SK-N-SH (cell line): ENCODE measurements around the gene AHCYL1. TPM values are rescaled to one million over a fixed set of nuclear protein-coding genes. Genes with fewer than 3 reads are reported as not detected.

Experiments
- CTCF ChIA-PET: fragments of 300-600, 350-600 bp; formaldehyde crosslinking; extraction: SDS; loops from one replicate; lab custom pipeline; 2021; lab: Yijun Ruan, JAX
- POLR2A ChIA-PET: fragments of 350-600 bp; sonication (Branson Sonifier 250); formaldehyde crosslinking; extraction: SDS; loops from one replicate; lab custom pipeline; 2020; ENCODE audit warnings: antibody characterized with exemption, inconsistent platforms; lab: Yijun Ruan, JAX
- DNase-seq: peaks from one replicate; pipeline ENCODE4 v3.0.0; 2012
- H2AFZ ChIP-seq: fragments of 200-600 bp; sonication (generic); 2 replicates; pipeline ENCODE4 v1.8.1; 2016; ENCODE audit warnings: antibody characterized with exemption, mild to moderate bottlenecking, low read depth
- H3F3A ChIP-seq: fragments of 200-600 bp; sonication (generic); replicated peaks from 2 replicates; pipeline ENCODE3; 2016; ENCODE audit warnings: antibody characterized with exemption, mild to moderate bottlenecking; ENCODE audit not compliant: insufficient read depth
- H3K27ac ChIP-seq, 2 experiments: fragments of 200-500 bp in 1 of 2; fragments of 200-600 bp in 1 of 2; sonication (Bioruptor generic) in 1 of 2; sonication (generic), shearing (Covaris generic) in 1 of 2; 2 replicates each; pipeline versions ENCODE4 v1.5.1 to v1.6.1; 2014 to 2016; ENCODE audit warnings: low read depth in 2 of 2, inconsistent platforms in 1 of 2, low read length in 1 of 2, mild to moderate bottlenecking in 1 of 2, mixed read lengths in 1 of 2
- H3K27me3 ChIP-seq: fragments of 200-600 bp; sonication (generic), shearing (Covaris generic); 2 replicates; pipeline ENCODE4 v1.6.1; 2016; ENCODE audit warnings: mixed run types; ENCODE audit not compliant: insufficient read depth
- H3K36me3 ChIP-seq, 2 experiments: fragments of 200-500 bp in 1 of 2; fragments of 200-600 bp in 1 of 2; sonication (Bioruptor generic) in 1 of 2; sonication (generic) in 1 of 2; replicated peaks in 1 of 2; 2 replicates each; pipeline versions ENCODE3 to v1.5.1; 2014 to 2016; ENCODE audit warnings: low read length in 1 of 2, mild to moderate bottlenecking in 1 of 2; ENCODE audit not compliant: insufficient read depth in 2 of 2, control insufficient read depth in 1 of 2
- H3K4me1 ChIP-seq, 2 experiments: fragments of 200-500 bp in 1 of 2; fragments of 200-600 bp in 1 of 2; sonication (Bioruptor generic) in 1 of 2; sonication (generic), shearing (Covaris generic) in 1 of 2; 2 replicates each; pipeline versions ENCODE4 v1.5.1 to v1.6.1; 2014 to 2016; ENCODE audit warnings: low read depth in 1 of 2, low read length in 1 of 2, mixed run types in 1 of 2; ENCODE audit not compliant: insufficient read depth in 2 of 2, control insufficient read depth in 1 of 2
- H3K4me2 ChIP-seq: fragments of 200-600 bp; sonication (generic), shearing (Covaris generic); 2 replicates; pipeline ENCODE4 v1.6.1; 2017; ENCODE audit warnings: mixed run types
- H3K4me3 ChIP-seq, 2 experiments: fragments of 200-500 bp in 1 of 2; fragments of 200-600 bp in 1 of 2; sonication (Bioruptor generic) in 1 of 2; sonication (generic), shearing (Covaris generic) in 1 of 2; 2 replicates each; pipeline versions ENCODE4 v1.5.1 to v1.8.1; 2014 to 2016; ENCODE audit warnings: low read depth in 2 of 2, inconsistent platforms in 1 of 2, low read length in 1 of 2, mild to moderate bottlenecking in 1 of 2, mixed read lengths in 1 of 2, moderate library complexity in 1 of 2
- H3K79me2 ChIP-seq: fragments of 200-600 bp; sonication (generic); 2 replicates; pipeline ENCODE4 v1.8.1; 2017; ENCODE audit warnings: mild to moderate bottlenecking; ENCODE audit not compliant: insufficient read depth
- H3K9ac ChIP-seq: fragments of 200-600 bp; sonication (generic); 2 replicates; pipeline ENCODE4 v1.6.1; 2017; ENCODE audit warnings: mixed run types
- H3K9me2 ChIP-seq: fragments of 200-600 bp; sonication (generic); 2 replicates; pipeline ENCODE4 v1.6.1; 2017; ENCODE audit warnings: mixed run types
- H3K9me3 ChIP-seq: fragments of 200-600 bp; sonication (generic); 2 replicates; pipeline ENCODE4 v1.6.1; 2017; ENCODE audit warnings: mixed run types, mild to moderate bottlenecking, moderate library complexity
- H4K20me1 ChIP-seq: fragments of 200-600 bp; sonication (generic); 2 replicates; pipeline ENCODE4 v1.6.1; 2017; ENCODE audit warnings: mild to moderate bottlenecking, mixed run types; ENCODE audit not compliant: insufficient read depth
- FOSL2 ChIP-seq: IDR thresholded peaks from 2 replicates; pipeline ENCODE4 v1.4.0; 2012; ENCODE audit warnings: low read depth, mild to moderate bottlenecking, moderate library complexity, borderline replicate concordance
- FOXJ3 ChIP-seq: sonication (generic); formaldehyde crosslinking; IDR thresholded peaks from 2 replicates; pipeline ENCODE4 v1.5.1; 2020; ENCODE audit warnings: mild to moderate bottlenecking, missing genetic modification reagents
- GABPA ChIP-seq: IDR thresholded peaks from 2 replicates; pipeline ENCODE4 v1.4.0; 2012; ENCODE audit warnings: low read depth, mild to moderate bottlenecking
- GATA2 ChIP-seq: sonication (generic); formaldehyde crosslinking; IDR thresholded peaks from 2 replicates; pipeline ENCODE4 v1.5.0; 2020; ENCODE audit warnings: mild to moderate bottlenecking, missing genetic modification reagents
- MXI1 ChIP-seq: IDR thresholded peaks from 2 replicates; pipeline ENCODE4 v1.6.1; 2012; ENCODE audit warnings: mild to moderate bottlenecking, low read depth, low read length, improper control_type of control experiment
- POLR2AphosphoS5 ChIP-seq: IDR thresholded peaks from 2 replicates; pipeline ENCODE4 v1.6.1; 2012; ENCODE audit warnings: low read depth, low read length
- RAD21 ChIP-seq: IDR thresholded peaks from 2 replicates; pipeline ENCODE4 v1.6.1; 2012; ENCODE audit warnings: mild to moderate bottlenecking, low read length
- RCOR1 ChIP-seq: fragments of 150-350 bp; IDR thresholded peaks from 2 replicates; pipeline ENCODE4 v1.6.1; 2017; ENCODE audit warnings: antibody characterized with exemption, low read length
- SMC3 ChIP-seq: IDR thresholded peaks from 2 replicates; pipeline ENCODE4 v1.6.1; 2012; ENCODE audit warnings: low read depth, low read length, improper control_type of control experiment
- YY1 ChIP-seq: IDR thresholded peaks from 2 replicates; pipeline ENCODE4 v1.4.0; 2012; ENCODE audit warnings: low read depth, mild to moderate bottlenecking
- WGBS: methylation state at CpG from one replicate; pipeline ENCODE4 v1.1.6; 2017; ENCODE audit warnings: low lambda C conversion rate; 5-methylcytosine and 5-hydroxymethylcytosine counted together
- polyA plus RNA-seq, 3 experiments: library from polyadenylated mRNA; depleted of rRNA; stranded (reverse); fragments of >200 nt; gene quantifications; 2 replicates each; pipeline ENCODE4 v1.2.3, GENCODE V29; 2012
- TF ChIP-seq, protein P1 (sequence below): fragments of 200-600 bp; sonication (generic); IDR thresholded peaks from 2 replicates; pipeline ENCODE4 v1.6.1; 2017; ENCODE audit warnings: antibody characterized with exemption, mild to moderate bottlenecking, moderate library complexity
- TF ChIP-seq, protein P2 (sequence below): IDR thresholded peaks from 2 replicates; pipeline ENCODE4 v1.6.1; 2012; ENCODE audit warnings: mild to moderate bottlenecking, low read depth, low read length, moderate library complexity
- TF ChIP-seq, protein P3 (sequence below): IDR thresholded peaks from 2 replicates; pipeline ENCODE4 v1.4.0; 2012; ENCODE audit warnings: low read depth, borderline replicate concordance

Gene AHCYL1
- polyA plus RNA-seq, 1 of the 3 experiments (the other 2 are of a cell fraction) = 39.7 TPM

DNA sequence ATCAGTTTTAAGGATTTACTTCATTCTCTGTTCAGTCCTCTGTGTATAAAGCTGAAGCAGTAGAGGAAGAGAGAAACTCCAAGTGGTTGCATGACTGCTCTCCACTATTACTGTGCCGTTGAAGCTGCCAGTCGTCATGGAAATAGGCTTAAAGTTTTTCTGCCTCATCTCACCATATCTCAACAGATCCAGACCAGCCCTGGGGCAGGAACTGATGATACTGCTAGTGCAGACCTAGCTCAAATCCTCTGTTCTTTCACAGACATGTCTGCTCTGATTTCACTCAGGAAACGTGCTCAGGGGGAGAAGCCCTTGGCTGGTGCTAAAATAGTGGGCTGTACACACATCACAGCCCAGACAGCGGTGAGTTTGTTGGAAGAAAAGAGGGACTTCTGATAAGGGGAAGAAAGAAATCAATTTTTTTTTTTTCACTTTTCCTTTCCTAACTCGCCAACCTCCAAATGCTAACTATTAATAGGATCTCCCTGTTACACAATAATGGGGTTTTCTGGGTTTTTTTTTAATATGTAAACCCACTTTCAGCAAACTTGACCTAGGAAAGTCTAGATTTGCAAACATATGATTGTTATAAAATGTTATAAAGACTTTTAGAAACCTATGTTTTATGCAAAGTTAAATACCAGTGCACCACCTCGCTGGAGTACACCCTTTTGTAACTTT, 27.7 kb downstream of the AHCYL1 start:
- Histone ChIP-seq H3K9ac (no peak overlapping the region), H3K9me2 (no peaks in the 10 kb centered on the region), H2AFZ (no peak overlapping the region), H4K20me1 (peaks cover under 1% of the 10 kb centered on the region; the same call in 1 of the 2 replicates), H3F3A (peaks cover 4% of the 10 kb centered on the region), H3K27me3 (no peaks in the 10 kb centered on the region), H3K4me1 (peaks cover 0 to 19% of the 10 kb centered on the region in 2 experiments; a peak in 2 of 4 replicates), H3K4me2 (no peak overlapping the region), H3K4me3 (no peak overlapping the region), H3K27ac (peak overlapping the region in 1 of 2 experiments; percentile 92; a peak in 2 of 4 replicates), H3K79me2 (peaks cover 18% of the 10 kb centered on the region), H3K9me3 (no peaks in the 10 kb centered on the region), H3K36me3 (peaks cover 65 to 80% of the 10 kb centered on the region in 2 experiments)
- TF ChIP-seq FOXJ3 (CRISPR knock-in tag) (peak; percentile 74), GABPA (no peak), YY1 (no peak), RAD21 (no peak), RCOR1 (peak; percentile 40; the same call in 1 of the 2 replicates), GATA2 (CRISPR knock-in tag) (peak; percentile 61; the same call in 1 of the 2 replicates), MXI1 (peak; percentile 54; the same call in 1 of the 2 replicates), FOSL2 (no peak), SMC3 (no peak), POLR2AphosphoS5 (no peak)
- TF ChIP-seq, protein P1, sequence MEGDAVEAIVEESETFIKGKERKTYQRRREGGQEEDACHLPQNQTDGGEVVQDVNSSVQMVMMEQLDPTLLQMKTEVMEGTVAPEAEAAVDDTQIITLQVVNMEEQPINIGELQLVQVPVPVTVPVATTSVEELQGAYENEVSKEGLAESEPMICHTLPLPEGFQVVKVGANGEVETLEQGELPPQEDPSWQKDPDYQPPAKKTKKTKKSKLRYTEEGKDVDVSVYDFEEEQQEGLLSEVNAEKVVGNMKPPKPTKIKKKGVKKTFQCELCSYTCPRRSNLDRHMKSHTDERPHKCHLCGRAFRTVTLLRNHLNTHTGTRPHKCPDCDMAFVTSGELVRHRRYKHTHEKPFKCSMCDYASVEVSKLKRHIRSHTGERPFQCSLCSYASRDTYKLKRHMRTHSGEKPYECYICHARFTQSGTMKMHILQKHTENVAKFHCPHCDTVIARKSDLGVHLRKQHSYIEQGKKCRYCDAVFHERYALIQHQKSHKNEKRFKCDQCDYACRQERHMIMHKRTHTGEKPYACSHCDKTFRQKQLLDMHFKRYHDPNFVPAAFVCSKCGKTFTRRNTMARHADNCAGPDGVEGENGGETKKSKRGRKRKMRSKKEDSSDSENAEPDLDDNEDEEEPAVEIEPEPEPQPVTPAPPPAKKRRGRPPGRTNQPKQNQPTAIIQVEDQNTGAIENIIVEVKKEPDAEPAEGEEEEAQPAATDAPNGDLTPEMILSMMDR = no peak
- TF ChIP-seq, protein P2, sequence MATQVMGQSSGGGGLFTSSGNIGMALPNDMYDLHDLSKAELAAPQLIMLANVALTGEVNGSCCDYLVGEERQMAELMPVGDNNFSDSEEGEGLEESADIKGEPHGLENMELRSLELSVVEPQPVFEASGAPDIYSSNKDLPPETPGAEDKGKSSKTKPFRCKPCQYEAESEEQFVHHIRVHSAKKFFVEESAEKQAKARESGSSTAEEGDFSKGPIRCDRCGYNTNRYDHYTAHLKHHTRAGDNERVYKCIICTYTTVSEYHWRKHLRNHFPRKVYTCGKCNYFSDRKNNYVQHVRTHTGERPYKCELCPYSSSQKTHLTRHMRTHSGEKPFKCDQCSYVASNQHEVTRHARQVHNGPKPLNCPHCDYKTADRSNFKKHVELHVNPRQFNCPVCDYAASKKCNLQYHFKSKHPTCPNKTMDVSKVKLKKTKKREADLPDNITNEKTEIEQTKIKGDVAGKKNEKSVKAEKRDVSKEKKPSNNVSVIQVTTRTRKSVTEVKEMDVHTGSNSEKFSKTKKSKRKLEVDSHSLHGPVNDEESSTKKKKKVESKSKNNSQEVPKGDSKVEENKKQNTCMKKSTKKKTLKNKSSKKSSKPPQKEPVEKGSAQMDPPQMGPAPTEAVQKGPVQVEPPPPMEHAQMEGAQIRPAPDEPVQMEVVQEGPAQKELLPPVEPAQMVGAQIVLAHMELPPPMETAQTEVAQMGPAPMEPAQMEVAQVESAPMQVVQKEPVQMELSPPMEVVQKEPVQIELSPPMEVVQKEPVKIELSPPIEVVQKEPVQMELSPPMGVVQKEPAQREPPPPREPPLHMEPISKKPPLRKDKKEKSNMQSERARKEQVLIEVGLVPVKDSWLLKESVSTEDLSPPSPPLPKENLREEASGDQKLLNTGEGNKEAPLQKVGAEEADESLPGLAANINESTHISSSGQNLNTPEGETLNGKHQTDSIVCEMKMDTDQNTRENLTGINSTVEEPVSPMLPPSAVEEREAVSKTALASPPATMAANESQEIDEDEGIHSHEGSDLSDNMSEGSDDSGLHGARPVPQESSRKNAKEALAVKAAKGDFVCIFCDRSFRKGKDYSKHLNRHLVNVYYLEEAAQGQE = no peak
- TF ChIP-seq, protein P3, sequence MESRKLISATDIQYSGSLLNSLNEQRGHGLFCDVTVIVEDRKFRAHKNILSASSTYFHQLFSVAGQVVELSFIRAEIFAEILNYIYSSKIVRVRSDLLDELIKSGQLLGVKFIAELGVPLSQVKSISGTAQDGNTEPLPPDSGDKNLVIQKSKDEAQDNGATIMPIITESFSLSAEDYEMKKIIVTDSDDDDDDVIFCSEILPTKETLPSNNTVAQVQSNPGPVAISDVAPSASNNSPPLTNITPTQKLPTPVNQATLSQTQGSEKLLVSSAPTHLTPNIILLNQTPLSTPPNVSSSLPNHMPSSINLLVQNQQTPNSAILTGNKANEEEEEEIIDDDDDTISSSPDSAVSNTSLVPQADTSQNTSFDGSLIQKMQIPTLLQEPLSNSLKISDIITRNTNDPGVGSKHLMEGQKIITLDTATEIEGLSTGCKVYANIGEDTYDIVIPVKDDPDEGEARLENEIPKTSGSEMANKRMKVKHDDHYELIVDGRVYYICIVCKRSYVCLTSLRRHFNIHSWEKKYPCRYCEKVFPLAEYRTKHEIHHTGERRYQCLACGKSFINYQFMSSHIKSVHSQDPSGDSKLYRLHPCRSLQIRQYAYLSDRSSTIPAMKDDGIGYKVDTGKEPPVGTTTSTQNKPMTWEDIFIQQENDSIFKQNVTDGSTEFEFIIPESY = no peak
- CTCF ChIA-PET = interaction anchor here (0.7 to 3.6 kb wide), 15 partner anchors 8 to 466 kb away, joined by 3 to 63 read pairs (median 6); partner anchors contain the start of gene AHCYL1
- DNase-seq = peak; percentile 56
- 64% methylated on average over 6 of the region's 6 CpGs for WGBS
- POLR2A ChIA-PET = interaction anchor here (0.7 to 1.3 kb wide), 3 partner anchors 22 to 235 kb away, joined by 3 to 4 read pairs (median 4); partner anchors contain the start of genes AHCYL1 and STRIP1
